ENCODE results near the gene METRNL. TPM values are rescaled to one million over a fixed set of nuclear protein-coding genes. Genes with fewer than 3 reads are reported as not detected.

Gene METRNL
- total RNA-seq, 1 experiment from 2014 or later = 37.6 TPM

DNA sequence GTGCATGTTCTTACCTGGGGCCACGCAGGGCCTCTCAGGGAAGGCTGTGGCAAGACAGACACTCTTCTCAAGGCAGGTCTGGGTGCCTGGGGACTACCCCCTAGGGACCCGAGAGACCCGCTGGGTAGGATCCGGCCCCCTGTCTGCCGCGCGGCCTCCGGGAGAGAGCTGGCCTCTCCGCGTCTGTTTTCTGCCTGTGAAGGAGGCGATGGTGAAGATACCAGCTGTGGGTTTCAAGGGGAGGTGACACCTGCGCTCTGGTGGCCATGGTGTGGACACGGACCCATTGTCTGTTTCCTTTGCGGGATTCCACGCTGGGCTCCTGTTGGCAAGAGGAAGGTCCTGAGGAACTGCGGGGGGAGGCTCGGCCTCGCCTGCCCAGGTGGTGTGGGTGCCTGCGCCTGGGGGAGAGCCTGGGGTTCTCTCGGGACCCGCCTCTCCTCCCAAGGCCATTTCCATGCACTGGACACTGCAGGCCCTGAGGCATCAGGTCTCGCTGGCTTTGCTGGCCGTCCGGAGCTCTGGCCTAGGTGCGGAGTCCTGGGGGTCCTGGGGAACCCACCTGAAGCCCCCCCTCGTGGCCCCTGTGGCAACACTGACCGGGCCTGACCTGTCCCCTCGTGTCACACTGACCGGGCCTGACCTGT, 12.2 kb upstream of the METRNL start:
- DNase-seq (ENCODE audit: low read depth) = no peak

DNA sequence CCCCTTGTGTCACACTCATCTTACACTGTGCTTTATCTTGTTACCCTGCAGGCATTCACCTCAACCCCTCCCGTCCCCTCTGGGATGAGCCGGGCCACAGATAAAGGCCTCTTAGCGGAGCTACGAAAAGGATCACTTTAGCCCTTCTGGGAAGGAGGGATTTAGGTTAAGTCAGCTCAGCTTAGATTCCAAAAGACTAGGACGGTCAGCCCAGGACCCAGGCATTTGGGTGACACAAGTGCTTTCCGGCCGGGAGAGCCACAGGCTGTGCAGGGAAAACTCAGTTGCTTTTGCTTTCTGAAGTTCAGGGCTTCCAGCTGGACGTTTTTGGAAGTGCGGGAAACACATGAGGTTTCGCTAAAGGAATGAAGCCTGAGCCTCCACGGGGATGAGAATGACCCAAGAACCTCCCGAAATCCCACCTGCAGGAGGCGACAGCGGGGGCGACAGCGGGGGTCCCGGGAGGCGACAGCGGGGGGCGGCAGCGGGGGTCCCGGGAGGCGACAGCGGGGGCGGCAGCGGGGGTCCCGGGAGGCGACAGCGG, 11.6 kb upstream of the METRNL start:
- DNase-seq (ENCODE audit: low read depth) = peak; percentile 51

DNA sequence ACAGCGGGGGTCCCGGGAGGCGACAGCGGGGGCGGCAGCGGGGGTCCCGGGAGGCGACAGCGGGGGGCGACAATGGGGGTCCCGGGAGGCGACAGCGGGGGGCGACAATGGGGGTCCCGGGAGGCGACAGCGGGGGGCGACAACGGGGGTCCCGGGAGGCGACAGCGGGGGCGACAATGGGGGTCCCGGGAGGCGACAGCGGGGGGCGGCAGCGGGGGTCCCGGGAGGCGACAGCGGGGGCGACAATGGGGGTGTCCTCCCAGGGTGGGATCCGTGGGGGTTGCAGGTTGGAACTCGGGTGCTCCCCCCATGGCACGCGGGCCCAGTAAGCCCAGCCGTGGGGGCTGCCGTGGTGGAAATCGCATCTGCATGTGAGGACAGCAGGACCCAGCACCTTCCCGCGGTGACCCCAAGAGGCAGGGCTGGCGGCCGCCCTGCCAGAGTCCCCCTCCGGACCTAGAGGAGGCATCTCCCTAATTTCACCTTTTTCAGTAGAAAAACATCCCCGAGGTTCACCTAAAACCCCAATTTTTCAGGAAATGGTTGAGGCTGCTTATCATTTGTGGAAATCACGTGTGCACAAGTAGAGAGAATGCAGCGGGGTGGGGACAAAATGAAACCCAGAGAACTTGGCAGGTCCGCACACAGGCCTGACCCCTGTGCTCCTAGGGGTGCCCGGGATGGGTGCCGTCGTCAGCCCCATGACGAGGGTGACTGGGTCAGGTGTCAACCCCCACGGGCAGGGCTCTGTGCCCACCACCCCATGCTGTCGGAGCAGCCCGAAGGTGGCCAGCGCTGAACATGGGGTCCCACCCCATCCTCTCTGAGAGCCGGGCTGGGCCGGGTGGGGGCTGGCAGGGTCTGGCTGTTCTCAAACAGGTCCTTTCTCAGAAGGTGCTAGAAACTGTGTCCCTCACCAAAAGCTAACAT, 10.5 kb upstream of the METRNL start:
- DNase-seq (ENCODE audit: low read depth) = no peak

DNA sequence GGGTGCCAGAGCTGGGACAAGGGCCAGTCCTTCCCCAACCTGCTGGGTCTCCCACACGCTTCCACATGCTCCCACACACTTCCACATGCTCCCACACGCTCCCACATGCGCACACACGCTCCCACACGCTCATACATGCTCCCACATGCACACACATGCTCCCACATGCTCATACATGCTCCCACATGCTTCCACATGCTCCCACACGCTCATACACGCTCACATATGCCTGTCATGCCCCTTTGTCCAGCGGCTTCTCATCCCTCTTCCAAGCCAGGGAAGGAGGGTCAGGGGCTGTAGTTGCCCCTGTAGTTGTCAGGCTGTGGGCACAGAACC, 9.9 kb upstream of the METRNL start:
- no peak for DNase-seq (ENCODE audit: low read depth)

DNA sequence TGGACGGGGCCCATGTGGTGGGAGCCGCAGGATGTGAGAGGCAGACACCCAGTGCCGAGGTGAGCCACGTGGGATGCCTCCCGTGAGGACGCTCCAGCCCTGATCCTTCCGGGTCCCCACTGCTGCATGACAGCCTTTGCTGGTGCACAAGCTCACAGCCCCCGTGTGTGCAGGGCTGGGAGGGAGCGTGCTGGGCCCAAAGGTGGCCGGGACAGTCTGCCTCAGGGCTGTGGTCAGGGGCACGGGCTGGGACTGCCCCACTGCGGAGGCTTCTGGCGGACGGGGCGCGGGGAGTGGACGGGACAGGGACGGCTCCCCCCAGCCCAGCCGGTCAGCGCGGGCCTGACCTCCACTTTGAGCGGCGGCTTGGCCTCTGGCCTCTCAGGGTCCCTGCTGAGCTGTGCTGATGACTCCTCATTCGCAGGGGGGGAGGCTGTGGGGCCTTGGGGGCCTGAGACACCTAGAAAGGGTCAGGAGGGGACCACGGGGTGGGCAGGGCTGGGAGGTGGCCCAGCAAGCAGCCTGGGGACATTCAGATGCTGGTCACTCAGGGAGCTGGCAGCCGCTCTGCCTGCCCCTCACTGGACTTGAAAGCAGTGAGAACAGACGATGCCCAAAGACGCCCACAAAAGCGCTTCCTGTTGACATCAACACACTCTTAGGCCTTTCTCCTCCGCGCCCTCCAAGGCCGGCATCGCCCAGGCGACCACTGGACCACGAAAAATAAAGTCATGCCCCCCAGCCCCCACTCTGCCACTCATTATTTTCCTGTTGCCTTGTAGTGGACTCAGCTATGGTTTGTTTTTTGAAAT, 9.3 kb upstream of the METRNL start:
- no peak for DNase-seq (ENCODE audit: low read depth)

DNA sequence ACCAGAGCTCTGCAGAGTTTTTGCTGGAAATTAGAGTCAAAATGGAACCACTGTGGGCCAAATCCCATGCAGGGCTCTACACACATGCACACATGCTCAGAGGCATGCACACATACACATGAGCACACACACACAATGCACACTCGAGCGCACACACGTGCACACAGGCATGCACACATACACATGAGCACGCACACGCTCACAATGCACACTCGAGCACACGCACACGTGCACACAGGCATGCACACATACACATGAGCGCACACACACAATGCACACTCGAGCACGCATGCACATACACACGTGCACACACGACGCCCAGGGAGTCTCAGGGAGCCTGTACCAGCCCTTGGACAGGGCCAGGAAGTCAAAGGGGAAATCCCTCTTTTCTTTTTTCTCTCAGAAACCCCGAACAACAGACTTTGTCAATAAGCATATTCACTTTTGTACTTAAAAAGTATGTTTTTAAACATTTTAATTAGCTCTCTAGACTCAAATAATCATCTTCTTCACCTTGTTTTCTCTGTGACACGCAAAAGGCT, 8.5 kb upstream of the METRNL start:
- DNase-seq (ENCODE audit: low read depth) = no peak

DNA sequence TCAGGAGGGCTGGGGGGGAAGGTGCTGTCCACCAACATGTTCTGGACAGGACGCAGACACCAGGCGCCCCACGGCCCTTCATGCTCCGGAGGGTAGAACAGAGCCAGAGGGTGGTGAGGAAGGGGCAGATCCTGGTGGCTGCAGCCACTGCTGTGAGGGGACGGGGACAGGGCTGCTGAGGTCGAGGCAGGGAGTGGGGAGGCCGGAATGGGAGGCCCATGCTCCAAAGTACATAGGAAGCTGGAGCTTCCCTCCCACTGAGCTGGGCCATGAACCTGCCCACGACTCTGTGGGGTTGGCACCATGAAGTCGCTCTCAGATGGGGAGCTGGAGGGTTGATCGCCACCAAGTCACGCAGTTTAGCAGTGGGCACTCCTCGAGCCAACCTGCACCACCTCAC, 8.0 kb upstream of the METRNL start:
- DNase-seq (ENCODE audit: low read depth) = no peak

DNA sequence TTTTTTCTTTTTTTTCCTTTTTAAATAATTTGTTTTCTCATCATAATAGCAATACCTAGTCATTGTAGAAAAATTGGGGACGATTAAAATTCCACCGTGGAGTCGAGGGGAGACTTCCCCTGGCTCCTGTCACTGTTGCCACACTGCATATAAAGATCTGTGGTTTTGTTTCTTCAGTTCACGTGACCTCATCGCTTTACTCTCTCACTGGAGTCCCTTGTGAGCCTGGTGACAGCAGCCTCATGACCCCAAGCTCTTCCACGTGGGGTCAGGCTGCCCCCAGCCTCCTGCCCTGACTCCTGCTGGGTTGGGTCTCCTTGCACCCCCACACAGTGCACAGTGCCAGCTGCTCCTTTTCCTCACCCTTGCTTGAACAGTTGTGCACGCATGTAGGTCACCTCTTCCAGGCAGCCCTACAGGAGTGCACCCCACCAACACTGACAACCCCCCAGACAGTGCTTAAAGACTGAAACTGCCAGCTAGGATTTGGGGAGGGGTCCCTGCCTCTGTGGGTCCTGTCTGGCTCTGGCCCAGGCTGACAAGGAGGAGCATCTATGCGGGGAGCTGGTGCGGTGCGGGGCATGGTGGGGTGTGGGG, 7.3 kb upstream of the METRNL start:
- DNase-seq (ENCODE audit: low read depth) = no peak

DNA sequence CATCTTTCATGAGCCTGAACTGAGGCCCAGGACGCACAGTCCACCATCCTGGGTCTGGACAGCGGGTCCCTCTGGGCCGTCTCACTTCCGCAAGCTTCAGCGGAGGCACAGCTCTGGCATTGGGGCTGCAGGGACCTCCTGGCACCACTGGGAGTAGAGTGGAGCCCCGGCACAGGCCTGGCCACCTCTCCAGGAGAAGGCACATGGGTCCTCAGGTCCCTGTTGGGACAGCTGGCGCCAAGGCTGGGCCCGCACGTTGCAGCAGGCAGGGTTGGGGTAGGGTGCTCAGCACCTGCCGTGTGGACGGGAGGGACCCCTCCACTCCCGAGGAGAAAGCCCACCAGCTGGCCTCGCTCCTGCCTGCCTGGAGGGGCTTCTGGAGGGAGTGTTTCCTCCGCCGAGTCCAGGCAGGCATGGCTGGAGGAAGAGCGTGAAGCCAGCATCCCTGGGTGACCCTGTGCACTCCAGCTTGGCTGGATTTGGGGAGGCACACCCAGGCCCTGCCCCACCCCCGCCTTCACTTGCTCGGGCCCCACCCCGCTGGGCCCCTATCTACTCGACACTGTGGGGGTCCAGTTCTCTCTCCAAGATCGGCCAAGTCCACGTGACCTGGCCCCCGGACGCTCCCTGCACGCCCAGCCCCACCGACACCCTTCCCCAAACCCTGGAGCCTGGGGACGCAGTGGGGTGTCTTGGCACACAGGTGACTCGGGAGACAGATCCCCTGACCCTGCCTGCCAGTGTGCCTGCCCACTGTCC, 6.6 kb upstream of the METRNL start:
- DNase-seq (ENCODE audit: low read depth) = no peak

DNA sequence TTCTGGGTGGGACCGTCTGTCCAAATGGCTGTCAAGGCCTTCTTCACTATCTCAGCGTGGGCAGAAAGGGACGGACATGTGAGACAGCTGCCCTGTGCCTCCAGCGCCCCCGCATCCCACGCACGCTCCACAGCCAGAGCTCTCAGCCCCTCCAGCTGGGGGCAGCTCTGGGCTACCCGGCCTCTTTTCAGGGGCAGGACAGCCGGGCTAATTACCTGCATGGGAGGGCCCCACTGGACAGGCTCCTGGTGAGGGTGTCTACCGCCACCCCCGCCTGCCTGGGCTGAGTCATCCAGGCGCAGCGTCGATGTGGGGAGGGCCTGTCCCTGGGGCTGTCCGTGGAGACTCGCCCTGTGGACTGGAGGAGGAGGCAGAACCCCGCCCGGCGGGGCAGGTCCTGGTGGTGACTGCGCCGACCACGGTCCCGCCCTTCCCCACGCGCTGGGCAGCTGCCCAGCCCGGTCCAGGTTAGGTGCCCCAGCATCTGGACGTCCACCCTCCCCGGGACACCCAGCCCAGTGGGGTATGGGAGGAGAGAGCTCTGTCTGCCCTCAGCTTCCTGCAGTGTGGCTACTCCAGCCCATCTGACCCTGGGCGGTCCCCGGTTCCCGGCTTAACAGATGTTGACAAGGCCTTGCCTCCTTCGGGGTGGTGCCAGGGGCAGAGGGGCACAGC, 5.9 kb upstream of the METRNL start:
- peak; percentile 71 for DNase-seq (ENCODE audit: low read depth)

DNA sequence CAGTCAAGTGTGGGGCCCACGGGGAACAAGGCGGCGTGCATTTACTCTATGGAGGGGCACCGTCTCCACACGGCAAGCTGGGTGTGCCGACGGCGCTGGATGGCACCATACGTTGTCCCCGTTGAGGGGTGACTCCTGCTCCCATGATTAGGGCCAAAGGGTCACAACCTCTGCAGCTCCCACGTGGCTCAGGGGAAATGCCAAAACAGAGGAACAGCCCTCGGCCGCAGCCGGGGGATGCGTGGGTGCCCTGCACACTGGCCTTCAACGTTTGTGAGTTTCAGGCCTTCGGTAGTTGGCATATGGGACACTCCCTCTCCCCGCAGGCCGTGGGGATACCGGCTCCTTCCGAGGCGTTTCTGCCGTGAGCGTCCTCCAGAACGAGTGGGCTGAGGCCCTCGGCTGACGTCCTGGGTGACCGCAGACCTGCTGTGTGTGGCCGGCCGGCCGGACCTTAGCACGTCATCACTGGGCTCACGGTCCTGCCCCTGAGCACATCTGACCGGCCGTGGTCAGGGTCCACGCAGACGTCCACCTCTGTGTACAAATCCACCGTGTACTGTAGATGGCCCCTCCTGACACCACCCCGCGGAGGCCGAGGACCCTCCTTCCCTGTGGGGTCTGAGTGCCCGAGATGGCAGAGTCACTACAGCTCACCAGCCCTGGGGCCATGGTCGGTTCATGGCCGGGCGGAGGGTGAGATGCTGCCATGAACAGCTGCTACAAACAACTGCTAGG, 4.8 kb upstream of the METRNL start:
- DNase-seq (ENCODE audit: low read depth) = no peak

DNA sequence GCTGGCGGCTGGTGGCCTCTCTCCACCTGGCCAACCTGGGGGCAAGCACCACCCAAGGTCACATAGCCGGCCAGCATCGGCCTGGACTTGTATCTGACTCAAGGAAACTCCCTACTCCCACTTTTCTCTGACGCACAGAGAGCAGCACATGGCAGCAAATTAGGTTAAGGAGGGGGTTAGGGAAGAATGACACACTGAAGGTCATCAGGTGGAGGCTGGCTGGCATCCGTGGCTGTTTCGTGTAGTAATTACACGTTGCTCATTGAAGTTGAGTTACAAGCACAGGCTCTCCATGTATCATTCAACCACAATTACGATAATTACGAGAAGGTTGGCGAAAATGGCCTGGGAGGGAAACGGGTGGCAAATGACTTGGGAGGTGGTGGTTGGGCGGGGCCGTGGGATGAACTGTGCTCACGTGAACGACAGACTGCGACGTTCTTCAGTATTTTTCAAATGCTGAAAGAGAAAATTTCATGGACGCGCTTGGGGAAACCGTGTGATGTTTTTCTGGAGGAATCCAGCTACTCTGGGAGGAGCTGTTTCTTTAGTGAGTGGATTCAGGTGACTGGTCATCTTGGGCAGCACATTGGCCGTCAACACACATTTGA, 4.0 kb upstream of the METRNL start:
- DNase-seq (ENCODE audit: low read depth) = no peak

DNA sequence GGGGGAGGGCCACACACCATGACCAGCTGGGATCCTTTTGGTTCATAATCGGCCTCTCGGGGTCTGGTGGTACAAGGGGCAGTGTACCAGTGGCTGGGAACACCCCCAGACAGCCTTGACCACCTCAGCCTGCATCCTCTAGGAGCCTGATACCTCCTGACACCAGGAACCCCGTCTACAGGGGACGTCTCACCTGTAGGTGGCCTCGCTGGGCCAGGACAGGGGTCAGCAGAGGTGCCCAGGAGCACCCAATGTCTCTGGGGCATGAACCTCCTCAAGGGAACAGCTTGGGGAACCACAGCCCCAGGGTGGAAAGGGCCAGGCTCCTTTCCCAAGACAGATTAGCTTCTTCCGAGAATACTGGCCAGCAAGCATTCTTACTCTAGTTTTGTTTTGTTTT, 2.5 kb upstream of the METRNL start:
- DNase-seq (ENCODE audit: low read depth) = peak; percentile 26

DNA sequence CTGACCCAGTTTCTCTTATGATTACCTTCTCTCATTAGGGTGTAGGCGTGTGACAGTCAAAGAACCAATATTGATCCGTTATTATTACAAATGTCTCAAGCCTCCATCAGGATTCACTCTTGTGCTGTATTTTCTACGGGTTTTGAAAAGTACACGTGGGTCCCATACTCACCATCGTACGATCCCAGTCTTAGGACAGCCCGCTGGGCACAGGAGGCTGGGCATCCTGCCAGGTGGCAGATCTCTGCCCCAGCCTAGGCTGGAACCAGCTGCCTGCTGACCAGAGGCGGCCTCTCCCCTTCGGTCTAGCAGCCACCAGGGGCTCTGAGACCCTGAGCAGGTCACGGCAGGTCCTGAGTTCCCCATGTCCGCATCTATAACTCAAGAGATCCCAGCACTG, 2.0 kb upstream of the METRNL start:
- no peak for DNase-seq (ENCODE audit: low read depth)

DNA sequence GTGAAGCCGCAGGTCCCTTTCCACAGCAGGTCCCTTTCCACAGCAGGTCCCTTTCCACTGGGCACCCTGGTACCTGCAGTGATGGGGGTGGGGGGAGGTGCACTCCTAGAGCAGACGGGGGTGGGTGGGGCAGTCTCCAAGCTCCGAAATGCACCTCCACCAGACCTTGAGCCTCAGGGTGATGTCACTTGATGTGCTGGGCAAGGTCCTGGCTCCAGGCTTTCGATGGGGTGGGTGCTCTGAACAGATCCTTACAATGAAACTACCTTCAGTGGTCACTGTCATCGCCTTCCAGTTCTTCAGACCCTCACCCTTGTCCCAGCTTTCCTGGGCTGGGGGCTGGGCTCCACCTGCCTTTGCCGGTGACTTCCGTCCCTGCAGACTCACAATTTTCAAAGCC, 1.5 kb upstream of the METRNL start:
- DNase-seq (ENCODE audit: low read depth) = no peak

DNA sequence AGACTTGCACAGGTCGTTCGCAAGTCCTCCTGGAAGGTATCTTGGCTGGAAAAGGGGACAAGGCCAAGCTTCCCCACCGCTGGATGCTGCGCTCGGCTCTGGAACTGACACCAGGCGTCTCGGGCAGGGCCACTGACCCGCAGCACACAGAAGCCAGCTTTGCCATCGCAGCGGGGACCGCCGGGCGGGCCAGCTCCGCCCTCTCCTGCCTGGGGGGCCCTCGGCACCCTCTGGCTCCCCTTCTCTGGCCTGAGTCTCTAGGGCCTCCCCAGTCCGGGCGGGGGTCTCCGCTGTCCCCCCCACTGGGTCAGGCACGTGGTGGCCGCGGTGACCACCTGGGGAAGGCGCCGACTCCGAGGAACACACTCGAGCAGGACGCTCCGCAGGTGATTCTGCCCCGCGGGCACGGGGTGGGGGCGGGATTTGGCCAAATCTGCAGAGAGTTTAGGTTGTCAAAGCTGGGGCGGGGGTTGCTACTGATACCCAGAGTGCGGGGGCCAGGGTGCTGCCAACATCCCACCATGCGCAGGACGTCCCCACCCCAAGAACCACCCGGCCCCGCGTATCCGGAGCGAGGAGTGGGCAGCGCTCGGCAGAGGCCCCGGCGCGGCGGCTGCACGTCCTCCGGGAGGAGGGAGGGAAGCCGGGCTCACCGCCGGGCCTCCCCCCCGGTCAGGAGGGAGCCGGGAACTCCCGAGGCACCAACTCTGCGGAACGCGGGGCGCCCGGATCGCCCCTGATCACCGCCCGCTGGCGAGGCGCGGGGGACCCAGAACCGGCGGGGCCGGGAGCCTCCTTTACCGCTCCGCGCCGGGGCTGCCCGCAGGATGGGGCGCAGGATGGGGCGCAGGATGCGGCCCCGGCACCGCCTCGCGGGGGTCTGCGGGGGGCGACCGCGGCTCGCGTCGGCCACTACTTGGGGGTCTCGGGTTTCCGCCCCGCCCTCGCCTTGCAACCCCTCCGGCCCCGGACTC, 744 bp upstream of the METRNL start:
- peak; percentile 33 for DNase-seq (ENCODE audit: low read depth)

DNA sequence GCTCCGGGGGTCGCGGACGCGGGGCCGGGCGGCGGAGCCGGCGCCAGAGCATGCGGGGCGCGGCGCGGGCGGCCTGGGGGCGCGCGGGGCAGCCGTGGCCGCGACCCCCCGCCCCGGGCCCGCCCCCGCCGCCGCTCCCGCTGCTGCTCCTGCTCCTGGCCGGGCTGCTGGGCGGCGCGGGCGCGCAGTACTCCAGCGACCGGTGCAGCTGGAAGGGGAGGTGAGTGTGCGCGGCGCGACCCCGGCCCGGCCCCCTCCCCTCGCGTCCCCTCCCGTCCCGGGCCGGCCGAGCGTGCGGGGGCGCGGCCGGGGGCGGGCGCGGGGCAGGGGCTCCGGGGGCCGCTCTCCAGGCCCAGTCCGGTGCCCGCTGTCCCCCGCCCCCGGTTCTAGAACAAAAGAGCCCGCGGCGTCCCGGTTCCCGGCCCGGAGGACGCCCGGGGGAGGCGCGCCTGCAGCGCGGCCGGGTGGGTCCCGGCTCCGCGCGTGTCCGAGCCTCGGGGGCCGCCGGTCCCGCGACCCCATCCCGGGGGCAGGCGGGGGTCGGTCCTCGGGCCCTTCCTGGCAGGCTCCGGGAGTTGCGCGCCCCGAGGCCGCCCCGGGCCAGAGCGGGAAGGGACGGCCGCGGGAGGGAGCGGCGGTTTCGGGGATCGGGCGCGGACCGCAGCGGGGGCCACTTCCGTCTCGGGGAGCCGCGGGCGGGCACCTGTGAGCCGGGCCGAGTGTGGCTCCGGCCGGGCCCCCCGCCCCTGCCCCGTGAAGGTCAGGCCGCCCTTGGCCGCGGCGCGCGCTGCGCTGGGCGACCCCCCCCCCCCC, 563 bp downstream of the METRNL start:
- DNase-seq (ENCODE audit: low read depth) = peak; percentile 21

Data from M059J (cell line).